GM10847 (cell line): ENCODE measurements around the gene RANBP17.

Experiments used
- POLR2A ChIP-seq: IDR thresholded peaks from 2 replicates; pipeline ENCODE4 v1.6.1; 2011; ENCODE audit not compliant: insufficient read length; ENCODE audit errors: extremely low read depth

The RANBP17 gene

GRCh38 chr5:171236651-171237050 lies 374.8 kb downstream of the RANBP17 start:
- no peak for TF ChIP-seq POLR2A

GRCh38 chr5:171242521-171242920 lies 380.7 kb downstream of the RANBP17 start:
- TF ChIP-seq POLR2A, result no peak

GRCh38 chr5:171246231-171246630 lies 384.4 kb downstream of the RANBP17 start:
- TF ChIP-seq POLR2A, result no peak

GRCh38 chr5:171249460-171249859 lies 387.6 kb downstream of the RANBP17 start:
- TF ChIP-seq POLR2A, result no peak

- no peak for TF ChIP-seq POLR2A
Observed at GRCh38 chr5:171250738-171251137, 388.9 kb downstream of the RANBP17 start.

- TF ChIP-seq POLR2A, result no peak
Observed at GRCh38 chr5:171251519-171251918, 389.7 kb downstream of the RANBP17 start.

- TF ChIP-seq POLR2A, result no peak
Observed at GRCh38 chr5:171252674-171253073, 390.9 kb downstream of the RANBP17 start.

- TF ChIP-seq POLR2A, result no peak
Observed at GRCh38 chr5:171258737-171259415, 397.1 kb downstream of the RANBP17 start.

- TF ChIP-seq POLR2A, result no peak
Observed at GRCh38 chr5:171261361-171261760, 399.5 kb downstream of the RANBP17 start.

- TF ChIP-seq POLR2A, result no peak
Observed at GRCh38 chr5:171261904-171262303, 400.1 kb downstream of the RANBP17 start.

GRCh38 chr5:171263181-171263580 lies 401.4 kb downstream of the RANBP17 start:
- TF ChIP-seq POLR2A, result no peak

GRCh38 chr5:171264843-171265242 lies 403.0 kb downstream of the RANBP17 start:
- TF ChIP-seq POLR2A, result no peak

GRCh38 chr5:171268700-171269620 lies 407.1 kb downstream of the RANBP17 start:
- TF ChIP-seq POLR2A, result no peak

- no peak for TF ChIP-seq POLR2A
Observed at GRCh38 chr5:171269717-171270116, 407.9 kb downstream of the RANBP17 start.

- TF ChIP-seq POLR2A, result no peak
Observed at GRCh38 chr5:171270136-171270535, 408.3 kb downstream of the RANBP17 start.

- no peak for TF ChIP-seq POLR2A
Observed at GRCh38 chr5:171271798-171272197, 410.0 kb downstream of the RANBP17 start.
